Stimulated activated CD4-positive, alpha-beta T cell treated with anti-CD3 and anti-CD28 coated beads, Interleukin-1b, Interleukin-23, amount 100 ng/mL, for 1 hour (primary cell): ENCODE measurements around the gene LMO7.

Source experiments
- DNase-seq, 2 donors: peaks; one replicate each; pipeline ENCODE4 v3.0.0-alpha.2; 2020; ENCODE audit warnings: low read depth in 2 of 2

The LMO7 gene

DNA sequence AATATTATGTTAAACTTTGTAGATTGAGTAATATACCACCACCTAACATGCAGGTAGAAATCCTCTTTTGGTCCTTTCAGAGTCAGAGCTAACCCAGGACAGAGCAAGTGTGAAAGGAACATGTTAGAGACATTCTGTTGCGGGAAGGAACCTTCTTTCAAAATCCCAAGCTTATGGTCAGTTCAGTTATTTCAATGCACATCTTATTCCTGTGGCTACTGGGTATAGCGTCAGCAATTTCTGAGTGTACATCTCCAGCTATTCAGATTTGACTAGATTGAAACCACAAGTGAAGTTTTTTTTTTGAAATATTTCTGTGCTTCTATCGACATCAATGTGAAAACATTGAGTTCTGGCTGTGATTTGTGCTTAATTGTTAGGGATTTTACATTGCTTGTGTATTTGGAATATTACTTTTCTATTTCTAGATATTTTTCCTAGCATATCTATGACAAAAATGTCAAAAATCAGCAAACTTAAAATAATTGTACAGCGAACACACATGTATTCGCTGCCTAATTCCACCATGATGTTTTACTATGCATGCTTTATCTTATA is 165.3 kb downstream of the LMO7 start:
- no peak for DNase-seq

DNA sequence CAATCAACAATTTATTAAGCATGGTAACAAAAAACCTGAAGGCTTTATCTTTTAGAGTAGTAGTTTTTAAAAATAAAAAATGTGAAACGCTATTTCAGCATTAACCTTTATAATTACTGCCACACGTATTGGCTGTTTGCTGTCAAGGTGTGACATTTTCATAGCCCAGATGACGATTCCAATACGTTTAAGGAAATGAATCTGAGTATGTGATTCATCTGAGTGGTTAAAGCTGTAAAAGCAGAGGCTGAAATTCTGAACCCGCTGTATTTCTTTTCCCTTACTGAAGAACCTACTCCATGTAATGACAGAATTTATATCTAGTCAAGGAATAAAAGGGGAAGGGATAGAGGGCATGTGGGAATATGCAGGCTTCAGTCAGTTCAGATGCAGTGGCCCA is 166.0 kb downstream of the LMO7 start:
- no peak for DNase-seq

DNA sequence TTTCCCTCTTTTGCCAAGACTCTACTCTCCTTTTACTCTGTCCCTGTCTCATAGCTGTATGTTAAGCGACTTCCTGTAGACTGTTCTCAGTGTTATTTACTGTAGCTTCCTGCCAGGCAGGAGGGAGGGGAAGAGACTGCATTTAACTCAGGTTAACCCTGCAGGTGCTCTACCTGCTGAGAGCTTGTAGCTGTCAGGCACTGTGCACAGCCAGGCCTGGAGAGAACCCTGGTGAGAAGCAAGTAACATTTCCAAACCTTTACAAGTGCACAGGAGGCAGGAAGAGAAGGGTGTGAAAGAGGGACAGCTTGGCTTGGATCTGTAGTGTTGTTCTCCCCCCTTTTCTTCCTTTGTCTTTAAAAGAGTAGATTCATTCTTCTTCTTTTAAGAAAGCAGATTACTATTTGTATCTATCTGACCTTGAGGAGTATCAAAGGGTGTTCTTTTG is 167.1 kb downstream of the LMO7 start:
- DNase-seq, result no peak

DNA sequence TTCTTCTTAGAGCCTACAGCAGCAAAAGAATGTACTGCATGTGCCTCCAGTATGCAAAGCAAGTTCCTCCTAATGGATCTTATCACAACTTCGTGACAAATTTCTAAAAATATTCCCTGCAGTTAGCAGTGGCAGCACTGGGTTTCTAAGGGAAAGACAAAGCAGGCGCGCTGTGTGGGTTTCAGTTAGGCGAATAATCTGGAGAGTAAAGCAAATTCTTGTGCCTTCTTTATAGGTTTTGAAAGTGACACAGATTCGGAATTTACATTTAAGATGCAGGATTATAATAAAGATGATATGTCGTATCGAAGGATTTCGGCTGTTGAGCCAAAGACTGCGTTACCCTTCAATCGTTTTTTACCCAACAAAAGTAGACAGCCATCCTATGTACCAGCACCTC is 167.9 kb downstream of the LMO7 start:
- DNase-seq, result no peak

DNA sequence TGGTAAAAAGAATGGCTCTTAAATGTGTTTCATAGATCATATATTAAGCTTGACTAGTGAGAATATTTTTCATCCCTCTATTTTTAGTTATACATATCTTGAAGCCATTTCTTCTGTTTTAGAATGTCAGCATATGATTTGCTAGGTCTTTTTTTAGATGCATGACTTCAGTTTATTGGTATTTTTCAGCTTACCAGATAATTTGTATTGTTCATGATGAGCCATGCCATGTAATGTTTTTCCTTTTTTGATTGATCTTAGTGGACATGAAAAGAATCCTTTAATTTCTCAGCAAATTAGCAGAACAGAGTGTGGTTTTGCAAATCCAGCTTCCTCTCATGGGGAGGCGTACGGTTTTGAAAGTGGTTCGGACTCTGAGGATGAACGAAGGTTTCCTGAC is 168.5 kb downstream of the LMO7 start:
- DNase-seq, result no peak

DNA sequence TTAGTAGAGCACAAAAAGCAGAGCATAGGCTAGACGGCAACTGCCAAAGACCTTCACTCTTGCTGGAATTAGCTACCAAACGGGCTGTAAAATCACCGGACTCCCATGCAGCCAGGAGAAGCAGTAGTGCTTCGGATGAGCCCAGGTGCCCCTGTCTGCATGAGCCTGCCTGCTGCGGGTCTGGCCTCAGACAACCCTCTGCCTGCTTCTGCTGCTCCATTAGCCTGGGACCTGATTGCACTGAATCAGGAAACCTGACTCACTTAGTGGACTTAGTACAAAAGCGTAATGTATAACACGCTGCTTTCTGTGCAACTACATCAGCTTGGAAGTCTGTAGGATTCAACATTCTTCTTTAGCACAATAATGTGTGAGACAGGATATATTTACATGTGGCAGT is 170.0 kb downstream of the LMO7 start:
- no peak for DNase-seq

DNA sequence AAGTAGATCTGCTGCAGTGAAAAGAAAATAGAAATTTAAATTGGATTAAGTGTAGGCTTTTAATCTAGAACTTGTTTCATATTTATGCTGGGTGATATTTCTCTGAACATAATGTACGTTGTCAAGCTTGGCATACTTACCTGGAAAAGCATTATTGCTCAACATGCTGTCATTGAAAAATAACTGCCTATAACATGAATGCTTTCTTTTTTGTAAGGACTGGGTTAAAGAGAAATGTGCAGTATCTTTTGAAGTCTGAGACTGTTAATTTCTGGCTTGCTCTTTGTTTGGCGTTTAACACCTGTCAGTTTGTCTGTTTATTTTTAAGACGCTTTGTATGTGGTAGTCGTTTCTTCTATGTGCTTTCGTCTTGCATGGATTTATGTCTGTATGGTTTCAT is 175.2 kb downstream of the LMO7 start:
- no peak for DNase-seq

DNA sequence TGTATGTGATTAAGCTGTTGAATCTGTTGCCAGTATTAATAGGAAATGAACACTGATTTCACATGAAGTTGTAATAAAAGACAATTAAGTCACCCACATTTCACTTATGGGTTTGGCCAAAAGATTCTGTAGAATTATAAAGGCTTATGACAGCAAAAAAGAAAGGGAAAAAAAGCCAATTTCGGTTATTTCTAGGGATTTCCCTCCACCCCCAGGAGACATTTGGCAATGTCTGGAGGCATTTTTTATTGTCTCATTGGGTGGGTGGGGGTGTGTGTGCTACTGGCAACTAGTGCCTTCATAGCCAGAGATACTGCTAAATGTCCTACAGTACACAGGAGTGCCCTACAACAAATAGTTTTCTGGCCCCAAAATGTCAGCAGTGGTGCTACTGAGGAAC is 175.7 kb downstream of the LMO7 start:
- no peak for DNase-seq

DNA sequence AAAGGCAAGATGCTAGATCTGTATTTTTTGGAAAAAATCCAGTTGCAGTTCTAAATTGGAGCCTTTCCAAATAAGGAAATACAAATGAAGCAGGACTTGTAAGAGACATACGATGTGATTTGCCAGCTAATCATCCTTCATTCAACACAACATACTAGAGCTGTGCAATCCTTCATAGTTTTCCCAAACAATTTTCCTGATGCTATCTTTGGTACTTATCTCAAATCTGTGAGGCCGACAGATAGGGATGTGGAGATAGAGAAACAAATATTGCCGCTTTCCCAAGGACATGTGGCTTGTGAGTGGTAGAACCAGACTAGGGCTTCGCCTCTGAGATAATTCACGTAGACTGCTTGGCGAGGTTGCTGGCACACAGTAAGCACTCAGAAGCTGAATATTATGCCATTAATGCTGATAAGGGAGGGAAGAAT is 176.6 kb downstream of the LMO7 start:
- DNase-seq, result no peak

DNA sequence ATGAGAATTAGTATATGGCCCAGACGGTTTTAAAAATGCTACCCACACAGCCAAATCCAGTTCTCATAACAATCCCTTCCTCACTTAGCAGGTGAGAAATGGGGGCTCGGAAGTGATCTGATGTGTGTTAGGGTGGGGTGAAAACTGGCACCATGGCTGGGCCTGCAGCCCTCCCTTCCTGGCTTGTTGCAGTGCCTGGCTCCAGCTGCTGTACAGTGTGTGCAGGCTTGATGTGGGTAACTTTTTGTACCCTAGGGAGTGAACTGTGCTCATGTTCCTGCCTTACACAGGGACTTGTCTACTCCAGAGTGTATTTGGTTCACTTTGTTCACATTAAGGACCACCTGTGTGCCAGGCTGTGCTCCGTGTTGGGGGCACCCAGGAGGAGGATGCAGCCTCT is 177.2 kb downstream of the LMO7 start:
- no peak for DNase-seq

DNA sequence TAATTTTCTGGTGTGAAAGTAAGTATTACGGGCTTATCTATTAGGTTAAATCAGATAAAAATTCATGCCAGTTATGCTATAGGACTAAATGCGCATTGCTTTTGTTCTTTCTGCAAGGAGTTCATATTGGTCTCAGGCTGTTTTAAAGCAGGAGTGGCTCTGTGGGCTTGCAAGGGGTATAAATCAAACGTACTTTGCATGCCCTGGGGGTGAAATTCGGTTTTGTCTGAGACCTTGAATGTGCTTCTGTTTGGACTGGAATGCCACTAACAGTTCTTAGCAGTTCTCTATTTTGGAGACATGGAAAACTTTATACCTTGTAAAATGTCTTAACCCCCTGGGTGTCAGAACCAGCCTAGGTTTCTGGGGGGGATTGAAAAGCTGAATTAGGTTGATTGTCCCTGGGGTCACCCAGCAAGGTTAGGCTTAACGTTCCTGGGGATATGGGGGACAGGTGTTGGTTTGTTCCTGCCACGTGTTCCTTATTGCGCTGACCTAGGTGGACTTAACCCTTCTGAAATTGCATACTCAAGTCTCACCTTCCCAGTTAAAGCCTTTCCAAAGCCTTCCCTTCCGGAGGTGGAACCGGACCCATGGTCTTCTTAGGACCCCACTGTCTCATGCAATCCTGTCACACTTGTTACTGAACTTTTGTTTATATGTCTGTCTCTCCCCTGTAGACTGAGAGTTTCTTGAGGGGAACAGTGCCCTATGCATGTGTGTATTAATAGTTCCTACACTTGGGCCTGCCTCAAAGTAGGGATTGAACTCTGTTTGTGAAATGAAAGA is 182.2 kb downstream of the LMO7 start:
- no peak for DNase-seq

DNA sequence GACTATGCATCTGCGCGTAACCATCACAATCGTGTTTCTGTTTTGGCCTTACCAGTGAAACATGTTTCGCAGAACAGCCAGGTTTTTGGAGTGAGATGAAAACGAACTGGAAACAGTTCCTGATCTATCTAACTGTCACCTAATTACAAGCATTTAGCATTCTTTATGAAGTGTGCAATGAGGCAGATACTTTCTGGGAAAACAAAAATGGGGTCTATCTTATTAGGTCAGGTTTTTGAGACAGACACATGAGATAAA is 182.8 kb downstream of the LMO7 start:
- DNase-seq, result no peak

DNA sequence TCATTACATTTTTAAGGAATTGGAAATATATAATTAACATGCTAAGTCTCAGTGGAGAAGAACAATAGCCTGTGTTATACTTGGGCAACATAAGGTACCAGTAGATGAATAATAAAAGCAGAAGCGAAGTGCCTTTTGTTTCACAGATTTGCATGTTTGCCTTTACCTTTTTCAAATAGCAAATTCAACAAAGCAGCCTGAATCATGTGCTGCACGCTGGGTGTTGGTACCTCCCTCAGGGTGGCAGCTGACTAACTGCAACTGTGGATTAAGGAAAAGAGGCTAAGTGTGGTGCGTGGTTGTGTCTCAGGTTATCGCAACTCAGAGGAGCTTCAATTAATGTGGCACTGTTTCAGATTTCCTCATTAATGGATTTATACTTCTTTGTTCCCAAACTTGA is 189.0 kb downstream of the LMO7 start:
- DNase-seq, result no peak

DNA sequence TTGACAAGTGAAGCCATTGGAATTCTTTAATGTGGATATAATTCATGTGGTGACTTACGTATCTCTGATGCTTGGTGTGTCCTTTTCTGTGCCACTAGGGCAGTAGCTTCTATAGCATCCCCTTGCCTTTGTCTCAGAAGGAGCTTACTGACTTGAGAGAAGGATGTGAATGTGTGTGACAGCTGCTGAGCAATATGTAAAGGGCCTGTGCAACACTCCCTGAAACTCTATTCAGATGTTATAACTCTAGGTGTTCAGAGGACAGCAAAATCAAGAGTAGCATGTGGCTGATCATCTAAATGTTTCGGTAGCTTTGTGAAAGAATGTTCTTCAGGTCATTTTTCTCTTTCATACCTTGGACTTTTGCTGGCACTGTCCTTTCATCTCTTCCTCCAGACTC is 189.5 kb downstream of the LMO7 start:
- DNase-seq, result no peak

DNA sequence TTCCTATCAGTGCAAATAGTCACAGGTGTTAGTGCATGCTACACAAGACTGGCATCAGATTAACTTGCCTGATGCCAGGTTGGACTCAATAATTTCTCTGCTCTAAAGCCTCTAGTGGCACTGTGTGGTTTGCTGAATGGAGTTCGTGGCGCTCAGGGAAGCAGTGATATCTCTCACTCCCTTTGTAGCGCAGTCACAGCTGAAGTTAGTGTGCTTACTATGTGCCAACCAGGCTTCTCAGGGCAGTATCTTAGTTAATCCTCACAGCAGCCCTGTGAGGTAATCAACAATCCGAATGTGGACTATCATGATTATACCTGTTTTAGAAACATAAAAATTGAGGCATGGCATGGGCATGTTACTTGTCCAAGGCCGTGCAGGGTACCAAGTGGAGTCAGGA is 190.3 kb downstream of the LMO7 start:
- no peak for DNase-seq

DNA sequence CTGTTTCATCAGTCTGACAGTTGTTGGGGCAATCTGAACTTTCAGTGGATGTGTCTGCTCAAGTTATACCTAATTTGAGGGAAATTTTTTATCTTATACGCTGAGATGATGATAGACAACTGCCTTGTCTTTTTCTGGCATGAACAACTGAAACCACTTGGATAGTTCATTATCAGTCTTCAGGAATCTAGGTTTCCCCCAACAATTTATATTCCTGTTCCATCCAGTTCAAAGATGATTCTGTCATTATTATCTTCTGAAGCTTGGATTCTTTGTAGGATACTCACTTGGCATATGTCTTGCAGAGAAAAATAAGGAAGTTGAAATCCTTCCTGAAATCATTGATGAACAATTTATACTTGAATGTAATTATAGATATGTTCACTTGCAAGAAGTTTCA is 193.7 kb downstream of the LMO7 start:
- DNase-seq, result no peak

DNA sequence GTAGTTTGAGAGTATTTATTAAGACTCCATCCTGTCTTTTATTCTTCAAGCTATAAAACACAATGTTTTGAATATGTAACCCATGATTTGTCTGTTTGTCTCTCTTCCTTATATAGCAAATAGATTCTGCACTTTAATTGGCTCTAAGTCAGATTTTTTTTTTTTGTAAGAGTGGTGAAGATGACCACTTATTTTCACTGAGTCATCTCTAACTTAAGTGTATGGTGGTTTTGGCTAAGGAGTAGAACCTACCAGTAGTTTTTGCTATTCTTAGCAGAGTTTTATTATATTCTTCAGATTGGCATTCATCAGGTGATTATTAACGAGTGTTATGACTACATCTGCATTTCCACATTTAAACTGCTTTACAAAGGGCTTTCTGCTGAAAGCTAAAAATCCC is 194.7 kb downstream of the LMO7 start:
- DNase-seq, result no peak

DNA sequence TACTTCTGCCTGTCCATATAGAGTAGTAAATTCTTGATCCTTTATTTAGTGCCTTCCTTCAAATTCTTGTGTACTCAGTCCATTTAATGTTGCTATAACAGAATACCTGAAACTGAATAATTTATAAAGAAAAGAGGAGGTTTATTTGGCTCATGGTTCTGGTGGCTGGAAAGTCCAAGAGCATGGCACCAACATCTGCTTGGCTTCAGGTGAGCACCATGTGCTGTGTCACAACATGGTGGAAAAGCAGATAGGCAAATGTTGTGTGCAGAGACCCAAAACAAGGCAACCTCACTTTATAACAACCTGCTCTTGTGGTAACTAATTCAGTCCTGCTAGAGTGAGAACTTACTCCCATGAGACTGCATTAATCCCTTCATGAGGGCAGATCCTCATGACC is 195.3 kb downstream of the LMO7 start:
- no peak for DNase-seq

DNA sequence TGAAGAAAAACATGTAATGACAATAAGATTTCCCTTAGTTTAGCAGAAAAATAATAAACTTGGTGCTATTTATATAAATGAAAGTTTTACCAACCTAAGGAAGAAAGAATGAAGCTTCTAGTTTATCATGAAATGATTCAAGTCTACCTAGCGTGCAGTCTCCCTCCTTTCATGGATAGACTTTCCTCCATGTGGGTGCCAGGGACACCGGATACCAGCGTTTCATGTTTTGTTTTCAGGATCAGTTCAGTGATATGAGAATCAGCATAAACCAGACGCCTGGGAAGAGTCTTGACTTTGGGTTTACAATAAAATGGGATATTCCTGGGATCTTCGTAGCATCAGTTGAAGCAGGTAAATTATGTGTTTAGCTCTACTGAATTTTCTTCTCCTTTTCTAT is 196.7 kb downstream of the LMO7 start:
- no peak for DNase-seq

DNA sequence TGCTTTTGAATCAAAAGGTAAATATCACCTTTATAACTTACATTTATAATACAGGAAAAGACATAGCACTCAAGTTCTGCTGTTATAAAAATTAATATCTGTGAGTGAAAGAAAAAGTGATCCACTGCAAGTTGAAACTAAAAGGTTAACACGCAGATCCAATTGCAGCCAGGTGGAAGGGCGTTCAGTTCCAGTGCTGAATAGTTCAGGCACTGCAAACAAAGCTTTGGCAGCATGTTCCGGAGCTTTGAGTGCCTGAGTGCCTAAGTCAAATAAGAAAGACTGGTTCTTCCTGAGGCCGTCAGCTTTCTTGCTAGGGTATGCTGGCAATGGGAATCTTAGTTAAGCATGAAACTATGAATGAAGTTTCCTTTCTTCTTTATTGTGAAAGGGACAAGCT is 200.3 kb downstream of the LMO7 start:
- no peak for DNase-seq

DNA sequence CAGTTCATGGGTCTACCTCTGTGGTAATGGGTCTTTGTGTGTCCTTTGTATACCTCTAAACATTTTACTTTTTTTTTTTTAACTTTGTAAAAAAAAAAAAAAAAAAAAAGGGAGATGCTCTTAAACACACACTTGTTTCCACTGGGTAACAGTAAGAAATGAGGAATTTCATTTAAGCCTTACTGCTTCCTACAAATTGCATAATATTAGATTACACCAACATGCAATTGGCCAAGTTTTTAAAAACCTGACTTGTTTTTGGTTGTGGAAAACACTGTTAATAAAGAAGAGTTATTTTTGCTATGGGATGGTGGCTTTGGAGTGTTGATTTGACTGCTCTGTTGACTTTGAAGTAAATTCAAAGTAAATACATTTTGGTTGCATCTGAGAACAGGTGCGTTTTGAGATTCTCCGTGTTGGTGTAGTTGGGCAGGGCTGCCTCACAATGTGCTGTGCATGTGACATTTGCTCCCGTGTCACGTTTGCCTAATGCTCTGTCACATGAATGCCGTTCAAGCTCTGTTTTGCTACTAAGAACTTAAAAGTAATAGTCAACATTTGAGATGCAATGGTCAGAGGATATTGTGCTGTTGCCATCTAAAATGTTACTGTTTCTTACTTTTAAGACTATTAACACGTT is 202.4 kb downstream of the LMO7 start:
- no peak for DNase-seq

DNA sequence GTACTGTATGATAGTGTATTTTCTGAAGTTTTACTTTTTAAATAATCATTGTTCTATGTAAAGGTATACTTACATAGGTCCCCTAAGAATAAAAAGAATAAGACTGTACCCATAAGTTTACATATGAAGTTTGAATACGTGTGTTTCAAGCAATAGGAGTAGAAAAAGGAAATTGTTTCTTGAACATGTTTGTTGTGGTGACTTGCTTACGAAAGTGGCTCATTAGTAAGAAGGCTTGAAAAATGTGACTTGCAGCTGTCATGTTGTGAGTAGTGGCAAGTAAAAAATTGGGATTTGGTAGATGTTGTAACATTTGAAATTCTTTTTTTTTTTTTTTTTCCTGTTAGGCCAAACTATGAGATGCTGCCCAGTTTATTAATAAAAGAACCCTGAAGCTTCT is 203.3 kb downstream of the LMO7 start:
- no peak for DNase-seq

DNA sequence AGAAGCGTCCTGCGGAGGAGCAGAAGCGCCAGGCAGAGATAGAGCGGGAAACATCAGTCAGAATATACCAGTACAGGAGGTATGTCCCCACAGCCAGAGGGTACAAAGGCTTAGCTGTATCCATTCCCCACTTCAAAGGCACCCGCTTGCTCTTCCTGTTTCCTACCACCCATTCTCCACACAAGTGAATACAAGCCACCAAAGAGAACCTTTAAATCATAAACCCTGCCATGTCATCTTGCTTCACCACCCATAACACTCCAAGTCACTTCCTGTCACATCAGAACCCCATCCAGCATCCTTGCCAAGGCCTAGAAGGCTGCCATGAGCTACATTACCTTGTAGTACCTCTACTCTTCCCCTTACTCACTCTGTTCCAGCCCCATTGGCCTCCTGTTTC is 205.8 kb downstream of the LMO7 start:
- no peak for DNase-seq

DNA sequence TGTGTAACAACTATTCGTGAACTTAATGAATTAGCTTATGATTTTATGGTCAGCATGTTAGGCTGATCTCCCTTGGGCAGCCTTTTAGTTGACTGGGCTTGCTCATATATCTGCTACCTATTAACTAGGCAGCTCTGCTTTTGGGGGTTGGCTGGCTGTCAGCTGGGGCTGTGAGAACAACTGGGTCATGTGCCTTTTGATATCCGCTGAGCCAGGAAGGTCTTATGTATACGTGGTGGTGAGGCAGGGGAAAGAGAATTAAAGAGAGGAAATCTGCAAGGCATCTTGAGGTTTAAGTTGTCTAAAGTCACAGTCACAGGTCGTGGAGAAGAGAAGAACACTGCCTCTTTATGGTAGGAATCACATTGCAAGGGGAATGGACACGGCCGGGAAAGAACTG is 206.9 kb downstream of the LMO7 start:
- no peak for DNase-seq
